Prostate gland (tissue), 2 donors: ENCODE measurements around the gene STK38.

Source experiments
- CTCF ChIP-seq, 4 experiments: fragments of 200-600 bp in 2 of 4; fragments of 450-650 bp in 2 of 4; sonication (generic) in 2 of 4; IDR thresholded peaks; 1 replicate in 3 of 4; 2 replicates in 1 of 4; pipeline ENCODE4 v1.5.1; 2016 to 2019; ENCODE audit warnings: antibody characterized with exemption in 4 of 4, mild to moderate bottlenecking in 2 of 4, moderate library complexity in 2 of 4
- POLR2AphosphoS5 ChIP-seq: sonication (generic); formaldehyde crosslinking; IDR thresholded peaks from one replicate; pipeline ENCODE4 v1.6.1; 2017; ENCODE audit warnings: antibody characterized with exemption

GRCh38 chr6:36555750-36556252 lies 8.5 kb upstream of the STK38 start:
- TF ChIP-seq CTCF (IDR thresholded peaks at IDR 0.05) (no peak), POLR2AphosphoS5 (no peak)
